Left lung (tissue), 10 donors: Measurements from ENCODE around the gene LYRM7. TPM values are rescaled to one million over a fixed set of nuclear protein-coding genes. Genes with fewer than 3 reads are reported as not detected.

ENCODE experiments used
- ATAC-seq: fragments of 200-7000 bp; cut with Tn5 transposase; one replicate; pipeline ENCODE4 v1.9.1; 2020; ENCODE audit warnings: moderate library complexity
- DNase-seq, 4 donors: peaks; one replicate each; pipeline ENCODE4 v3.0.0-alpha.2; 2013 to 2020
- H3K27ac ChIP-seq, 2 donors: fragments of 200-600 bp; sonication (generic) in 1 of 2; one replicate each; pipeline versions ENCODE4 v1.5.0 to v1.8.0; 2020 to 2021
- H3K27me3 ChIP-seq, 2 donors: fragments of 200-600 bp; sonication (generic) in 1 of 2; one replicate each; pipeline versions ENCODE4 v1.5.0 to v1.8.0; 2020 to 2021
- H3K36me3 ChIP-seq, 2 donors: fragments of 200-600 bp; sonication (generic) in 1 of 2; one replicate each; pipeline versions ENCODE4 v1.5.0 to v1.8.0; 2020 to 2021
- H3K4me1 ChIP-seq, 2 donors: fragments of 200-600 bp; one replicate each; pipeline ENCODE4 v1.8.0; 2021
- H3K4me3 ChIP-seq, 2 donors: fragments of 200-600 bp; sonication (generic) in 1 of 2; one replicate each; pipeline versions ENCODE4 v1.5.0 to v1.8.0; 2020 to 2021; ENCODE audit warnings: mild to moderate bottlenecking in 1 of 2
- H3K9me3 ChIP-seq, 2 donors: fragments of 200-600 bp; sonication (generic) in 1 of 2; one replicate each; pipeline versions ENCODE4 v1.5.0 to v1.8.0; 2020 to 2021
- intact Hi-C, 2 donors: fragments of 100-400 bp; cut with DNase I; formaldehyde crosslinking; loops; one replicate each; pipeline versions ENCODE4 v1.11.2 to v1.14.2; 2022
- polyA plus RNA-seq, 6 donors: library from polyadenylated mRNA; unstranded; fragments of 120-200 nt; gene quantifications; one replicate each; pipeline ENCODE4 v1.2.1, GENCODE V29; 2013; ENCODE audit not compliant: insufficient read length in 6 of 6
- total RNA-seq, 2 donors: library from RNA; stranded (reverse); fragmentation: NEBNext Ultra II Directional; extraction: Animal tissue kit (Norgen Biotek cat#: 25700); gene quantifications; one replicate each; pipeline ENCODE4 v1.2.1, GENCODE V29; 2021
- TF ChIP-seq, protein P1 (sequence below), 2 donors: fragments of 200-600 bp; sonication (generic) in 1 of 2; IDR thresholded peaks; one replicate each; pipeline versions ENCODE4 v1.5.0 to v1.8.0; 2021; ENCODE audit warnings: antibody characterized with exemption in 2 of 2
- donor health status: DM: no; HTN: yes; CAD: no.
- donor health status: DM: no; HTN: no; CAD: no.

Gene LYRM7
- total and polyA plus RNA-seq, 8 donors = 6.7 to 17.5 (median 13.3) TPM

DNA sequence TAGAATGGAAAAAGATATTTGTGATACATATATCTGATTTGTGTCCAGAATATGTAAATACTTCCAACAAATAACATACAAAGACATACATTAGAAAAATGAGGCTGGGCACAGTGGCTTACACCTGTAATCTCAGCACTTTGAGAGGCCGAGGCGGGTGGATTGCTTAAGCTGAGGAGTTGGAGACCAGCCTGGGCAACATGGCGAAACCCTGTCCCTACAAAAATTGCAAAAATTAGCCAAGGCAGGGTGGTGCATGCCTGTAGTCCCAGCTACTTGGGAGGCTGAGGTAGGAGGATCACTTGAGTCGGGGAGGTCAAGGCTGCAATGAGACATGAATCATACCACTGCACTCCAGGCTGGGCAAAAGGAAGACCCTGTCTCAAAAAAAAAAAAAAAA lies 47.0 kb downstream of the LYRM7 start:
- TF ChIP-seq, protein P1, sequence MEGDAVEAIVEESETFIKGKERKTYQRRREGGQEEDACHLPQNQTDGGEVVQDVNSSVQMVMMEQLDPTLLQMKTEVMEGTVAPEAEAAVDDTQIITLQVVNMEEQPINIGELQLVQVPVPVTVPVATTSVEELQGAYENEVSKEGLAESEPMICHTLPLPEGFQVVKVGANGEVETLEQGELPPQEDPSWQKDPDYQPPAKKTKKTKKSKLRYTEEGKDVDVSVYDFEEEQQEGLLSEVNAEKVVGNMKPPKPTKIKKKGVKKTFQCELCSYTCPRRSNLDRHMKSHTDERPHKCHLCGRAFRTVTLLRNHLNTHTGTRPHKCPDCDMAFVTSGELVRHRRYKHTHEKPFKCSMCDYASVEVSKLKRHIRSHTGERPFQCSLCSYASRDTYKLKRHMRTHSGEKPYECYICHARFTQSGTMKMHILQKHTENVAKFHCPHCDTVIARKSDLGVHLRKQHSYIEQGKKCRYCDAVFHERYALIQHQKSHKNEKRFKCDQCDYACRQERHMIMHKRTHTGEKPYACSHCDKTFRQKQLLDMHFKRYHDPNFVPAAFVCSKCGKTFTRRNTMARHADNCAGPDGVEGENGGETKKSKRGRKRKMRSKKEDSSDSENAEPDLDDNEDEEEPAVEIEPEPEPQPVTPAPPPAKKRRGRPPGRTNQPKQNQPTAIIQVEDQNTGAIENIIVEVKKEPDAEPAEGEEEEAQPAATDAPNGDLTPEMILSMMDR (IDR thresholded peaks at IDR 0.05) = no peak
- no peaks in the 10 kb centered on the region for H3K36me3 ChIP-seq
- no peak for DNase-seq
- H3K27ac ChIP-seq = no peak overlapping the region
- H3K4me1 ChIP-seq = peaks cover 0 to 3% of the 10 kb centered on the region in 2 donors
- intact Hi-C loops = no loop called here
- ATAC-seq = no peak
- H3K27me3 ChIP-seq = no peaks in the 10 kb centered on the region
- no peaks in the 10 kb centered on the region for H3K9me3 ChIP-seq
- H3K4me3 ChIP-seq = no peak overlapping the region

DNA sequence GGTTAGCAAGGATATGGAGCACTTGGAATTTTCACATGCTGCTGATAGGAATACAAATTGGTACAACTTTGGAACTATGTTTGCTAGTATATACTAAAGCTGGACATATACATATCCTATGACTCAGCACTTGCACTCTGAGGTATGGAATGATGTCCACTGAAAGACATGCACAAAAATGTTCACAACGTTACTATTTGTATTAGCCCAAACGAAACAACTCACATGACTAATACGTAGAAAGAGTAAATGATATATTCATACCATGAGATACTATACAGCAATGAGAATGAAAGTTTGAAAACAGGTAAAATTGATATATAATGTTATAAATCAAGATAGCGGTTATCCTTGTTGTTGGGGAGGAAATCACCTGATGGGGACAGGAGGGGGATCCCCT lies 47.6 kb downstream of the LYRM7 start:
- no peak for ATAC-seq
- H3K4me3 ChIP-seq = no peak overlapping the region
- intact Hi-C loops = no loop called here

DNA sequence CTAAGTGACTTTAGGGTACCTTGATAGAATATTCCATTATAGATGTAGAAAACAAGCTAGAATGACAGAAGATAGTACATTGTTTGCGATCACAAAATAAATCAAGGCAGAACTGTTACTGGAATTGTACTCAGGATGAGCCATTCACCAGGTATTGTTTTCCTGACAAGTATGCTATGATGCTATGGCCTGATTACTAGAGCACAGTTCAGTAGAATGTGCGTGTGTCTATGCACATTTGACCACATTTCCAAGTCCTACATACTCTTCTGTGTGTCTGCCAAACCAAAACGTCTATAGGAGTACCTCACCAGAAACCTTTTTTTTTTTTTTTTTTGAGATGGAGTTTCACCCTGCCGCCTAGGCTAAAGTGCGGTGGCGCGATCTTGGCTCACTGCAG lies 49.8 kb downstream of the LYRM7 start:
- H3K4me3 ChIP-seq = no peak overlapping the region
- H3K4me1 ChIP-seq = peaks cover 0 to 8% of the 10 kb centered on the region in 2 donors
- intact Hi-C loops = no loop called here
- DNase-seq (no peak), ATAC-seq (no peak)
- no peak overlapping the region for H3K27ac ChIP-seq
- TF ChIP-seq, protein P1 (IDR thresholded peaks at IDR 0.05) = no peak
- H3K9me3 ChIP-seq = no peaks in the 10 kb centered on the region
- H3K36me3 ChIP-seq = no peaks in the 10 kb centered on the region
- no peaks in the 10 kb centered on the region for H3K27me3 ChIP-seq

More for the DNA sequence above, 47.6 kb downstream of the LYRM7 start:
- TF ChIP-seq, protein P1 (IDR thresholded peaks at IDR 0.05) = no peak
- H3K9me3 ChIP-seq = no peaks in the 10 kb centered on the region
- peaks cover 0 to 3% of the 10 kb centered on the region in 2 donors for H3K4me1 ChIP-seq
- no peaks in the 10 kb centered on the region for H3K27me3 ChIP-seq
- no peak for DNase-seq
- H3K36me3 ChIP-seq = no peaks in the 10 kb centered on the region
- no peak overlapping the region for H3K27ac ChIP-seq

DNA sequence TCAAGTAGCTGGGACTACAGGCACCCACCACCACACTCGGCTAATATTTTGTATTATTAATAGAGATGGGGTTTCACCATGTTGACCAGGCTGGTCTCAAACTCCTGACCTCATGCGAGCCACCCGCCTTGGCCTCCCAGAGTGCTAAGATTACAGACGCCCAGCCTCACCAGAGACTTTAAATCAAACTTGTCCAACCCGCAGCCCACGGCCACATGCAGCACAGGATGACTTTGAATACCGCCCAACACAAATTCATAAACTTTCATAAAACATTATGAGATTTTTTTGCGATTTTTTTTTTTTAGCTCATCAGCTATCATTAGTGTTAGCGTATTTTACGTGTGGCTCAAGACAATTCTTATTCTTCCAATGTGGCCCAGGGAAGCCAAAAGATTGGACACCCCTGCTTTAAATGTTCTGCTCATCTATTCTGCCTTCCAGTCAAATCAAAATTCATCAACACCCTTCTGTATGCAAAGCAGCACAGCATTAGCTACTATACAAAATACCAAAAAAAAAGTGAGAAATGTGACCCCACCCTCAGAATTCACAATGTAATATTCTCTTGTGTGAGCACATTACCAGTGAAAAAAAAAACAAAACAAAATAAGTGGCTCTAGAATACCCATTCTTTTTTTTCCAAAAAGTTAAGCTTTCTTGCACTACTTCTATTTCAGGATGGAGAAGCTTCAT lies 50.4 kb downstream of the LYRM7 start:
- Histone ChIP-seq H3K27ac (no peak overlapping the region), H3K36me3 (no peaks in the 10 kb centered on the region), H3K9me3 (no peaks in the 10 kb centered on the region), H3K4me3 (no peak overlapping the region), H3K27me3 (no peaks in the 10 kb centered on the region), H3K4me1 (peaks cover 0 to 8% of the 10 kb centered on the region in 2 donors)
- ATAC-seq (no peak), DNase-seq (no peak)
- TF ChIP-seq, protein P1 (IDR thresholded peaks at IDR 0.05) = no peak
- intact Hi-C loops = no loop called here

GRCh38 chr5:131221888-131222287 lies 51.1 kb downstream of the LYRM7 start:
- no peaks in the 10 kb centered on the region for H3K27me3 ChIP-seq
- H3K4me1 ChIP-seq = peaks cover 0 to 8% of the 10 kb centered on the region in 2 donors
- intact Hi-C loops = no loop called here
- no peak overlapping the region for H3K27ac ChIP-seq
- H3K36me3 ChIP-seq = no peaks in the 10 kb centered on the region
- H3K9me3 ChIP-seq = no peaks in the 10 kb centered on the region
- TF ChIP-seq, protein P1 (IDR thresholded peaks at IDR 0.05) = no peak
- ATAC-seq (no peak), DNase-seq (no peak)
- H3K4me3 ChIP-seq = no peak overlapping the region
